Islet precursor cell (in vitro differentiated cells): Measurements from ENCODE around the gene SLC26A1.
"Not testable (repeated sequence)": the region's sequence is repeated elsewhere in the genome, so short reads cannot be mapped to it uniquely, and the experiment has no call there.

Experiments
- DNase-seq: peaks from one replicate; pipeline ENCODE4 v3.0.0-alpha.2; 2018

SLC26A1 gene

GRCh38 chr4:951594-952468 is 41.4 kb downstream of the SLC26A1 start:
- peak; percentile 47 for DNase-seq

DNA sequence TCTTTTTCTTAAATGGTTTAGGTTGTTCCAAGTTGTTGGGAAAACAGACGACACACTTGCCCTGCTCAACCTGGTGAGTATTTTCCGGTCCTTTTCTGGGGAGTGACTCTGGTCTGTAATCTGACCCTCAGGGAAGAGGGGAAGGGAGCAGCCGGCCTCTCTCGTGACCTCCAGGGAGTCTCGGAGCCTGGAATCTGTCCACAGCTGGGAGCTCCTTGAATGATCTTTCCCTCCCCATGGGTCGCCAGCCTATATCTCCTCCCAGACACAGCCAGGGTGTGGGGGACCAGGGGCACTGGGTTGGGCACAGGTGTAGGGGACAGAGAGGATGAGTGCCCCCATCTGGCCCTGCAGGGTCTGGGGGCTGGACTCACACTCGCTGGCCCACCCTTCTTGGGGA is 42.0 kb downstream of the SLC26A1 start:
- DNase-seq, result peak; percentile 45

- DNase-seq, result peak; percentile 30
These were observed 42.8 kb downstream of the SLC26A1 start for GRCh38 chr4:950136-951020.

DNA sequence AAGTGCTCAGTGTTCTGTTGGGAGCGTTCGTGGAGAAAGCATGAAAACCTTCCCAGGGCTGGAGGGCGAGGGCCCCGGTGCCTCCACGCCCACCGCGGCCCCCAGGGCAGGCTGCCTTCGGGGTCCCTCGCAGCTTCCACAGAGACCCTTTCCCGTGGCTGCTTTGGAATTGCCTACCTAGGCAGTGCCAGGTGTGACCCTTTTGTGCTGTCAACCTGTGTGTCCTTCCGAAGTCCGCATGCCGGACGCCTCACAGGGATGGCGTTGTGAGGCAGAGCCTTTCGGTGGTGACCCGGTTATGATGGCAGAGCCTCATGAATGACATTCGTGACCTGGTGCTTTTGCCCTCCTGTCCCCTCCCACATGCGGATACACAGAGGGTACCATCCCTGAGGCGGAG is 43.5 kb downstream of the SLC26A1 start:
- DNase-seq, result no peak

GRCh38 chr4:948936-949300 is 44.3 kb downstream of the SLC26A1 start:
- no peak for DNase-seq

GRCh38 chr4:948101-948935 is 44.9 kb downstream of the SLC26A1 start:
- DNase-seq, result peak; percentile 52

- peak; percentile 51 for DNase-seq
These were observed 45.7 kb downstream of the SLC26A1 start for GRCh38 chr4:947491-947971.

GRCh38 chr4:946517-947471 is 46.4 kb downstream of the SLC26A1 start:
- peak; percentile 34 for DNase-seq

GRCh38 chr4:946103-946450 is 47.1 kb downstream of the SLC26A1 start:
- DNase-seq, result no peak

GRCh38 chr4:945274-946102 is 47.7 kb downstream of the SLC26A1 start:
- DNase-seq, result peak; percentile 46

- DNase-seq, result not testable (repeated sequence)
These were observed 53.7 kb downstream of the SLC26A1 start for GRCh38 chr4:939508-939907.
